HG03354 (cell line): ENCODE measurements around the gene RAB9A.
A peak's percentile ranks its signal among the peaks of the same experiment; 100 is the strongest.
"Not testable (repeated sequence)": the region's sequence is repeated elsewhere in the genome, so short reads cannot be mapped to it uniquely, and the experiment has no call there.

Experiments used
- ATAC-seq: cut with Tn5 transposase; IDR thresholded peaks from one replicate; pipeline ENCODE4 v1.9.1; 2021; ENCODE audit warnings: mild to moderate bottlenecking; ENCODE audit not compliant: unreplicated experiment, poor library complexity, severe bottlenecking

RAB9A gene

GRCh38 chrX:13688958-13689740 is at the start of gene RAB9A:
Gene RAB9A, plus strand, starts transcription at chrX:13689128. Its CDS starts 19,619 bp downstream, at chrX:13708747.
- ATAC-seq = peak; percentile 80

GRCh38 chrX:13641684-13642083 is 47.2 kb upstream of the RAB9A start:
- not testable (repeated sequence) for ATAC-seq

- ATAC-seq = no peak
Observed at GRCh38 chrX:13645464-13646153, 43.3 kb upstream of the RAB9A start.

GRCh38 chrX:13646154-13646549 is 42.8 kb upstream of the RAB9A start:
- peak; percentile 50 for ATAC-seq

GRCh38 chrX:13647709-13648212 is 41.2 kb upstream of the RAB9A start:
- ATAC-seq = no peak

GRCh38 chrX:13648336-13648735 is 40.6 kb upstream of the RAB9A start:
- ATAC-seq = not testable (repeated sequence)

- no peak for ATAC-seq
Observed at GRCh38 chrX:13649838-13650237, 39.1 kb upstream of the RAB9A start.

- no peak for ATAC-seq
Observed at GRCh38 chrX:13650318-13650717, 38.6 kb upstream of the RAB9A start.

GRCh38 chrX:13651150-13651549 is 37.8 kb upstream of the RAB9A start:
- no peak for ATAC-seq

- ATAC-seq = peak; percentile 0
Observed at GRCh38 chrX:13652287-13652793, 36.6 kb upstream of the RAB9A start.

GRCh38 chrX:13652850-13653693 is 35.9 kb upstream of the RAB9A start, which contains the start of gene TCEANC:
Gene TCEANC, plus strand, starts transcription at chrX:13653141. Its CDS starts 9,368 bp downstream, at chrX:13662509.
- ATAC-seq = peak; percentile 96

GRCh38 chrX:13654116-13654515 is 34.8 kb upstream of the RAB9A start:
- ATAC-seq = no peak

- ATAC-seq = no peak
Observed at GRCh38 chrX:13655674-13656073, 33.3 kb upstream of the RAB9A start.

- ATAC-seq = no peak
Observed at GRCh38 chrX:13658602-13659001, 30.3 kb upstream of the RAB9A start.

- ATAC-seq = no peak
Observed at GRCh38 chrX:13659063-13659462, 29.9 kb upstream of the RAB9A start.

- ATAC-seq = no peak
Observed at GRCh38 chrX:13661735-13662288, 27.1 kb upstream of the RAB9A start.

- ATAC-seq = peak; percentile 48
Observed at GRCh38 chrX:13662355-13662791, 26.6 kb upstream of the RAB9A start.

- ATAC-seq = no peak
Observed at GRCh38 chrX:13664020-13664419, 24.9 kb upstream of the RAB9A start.

- ATAC-seq = no peak
Observed at GRCh38 chrX:13666836-13667235, 22.1 kb upstream of the RAB9A start.
